Right forelimb (tissue), 1 donor: ENCODE data around the gene ATP5IF1.

Experiments
- DNase-seq: peaks from one replicate; pipeline ENCODE4 v3.0.0-alpha.2; 2018

The ATP5IF1 gene

DNA sequence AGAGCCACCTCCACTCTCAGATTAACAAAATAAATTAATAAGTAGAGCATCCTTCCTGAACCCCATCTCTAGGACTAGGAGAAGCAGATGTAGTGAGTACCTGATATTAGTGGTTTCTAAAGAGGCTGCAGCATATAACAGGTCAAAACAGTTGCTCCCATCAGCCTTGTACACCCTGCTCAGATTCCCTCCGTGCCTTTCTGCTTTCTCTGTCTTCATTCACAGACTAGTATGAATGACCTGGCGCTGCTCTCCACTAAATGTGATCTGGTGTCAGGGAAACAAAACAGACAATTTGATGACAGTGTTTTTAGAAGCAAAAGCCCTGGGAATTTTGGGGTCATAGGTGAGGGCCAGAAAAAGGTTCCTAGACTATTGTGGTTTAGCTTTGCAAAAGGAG lies 31.7 kb downstream of the ATP5IF1 start:
- no peak for DNase-seq

DNA sequence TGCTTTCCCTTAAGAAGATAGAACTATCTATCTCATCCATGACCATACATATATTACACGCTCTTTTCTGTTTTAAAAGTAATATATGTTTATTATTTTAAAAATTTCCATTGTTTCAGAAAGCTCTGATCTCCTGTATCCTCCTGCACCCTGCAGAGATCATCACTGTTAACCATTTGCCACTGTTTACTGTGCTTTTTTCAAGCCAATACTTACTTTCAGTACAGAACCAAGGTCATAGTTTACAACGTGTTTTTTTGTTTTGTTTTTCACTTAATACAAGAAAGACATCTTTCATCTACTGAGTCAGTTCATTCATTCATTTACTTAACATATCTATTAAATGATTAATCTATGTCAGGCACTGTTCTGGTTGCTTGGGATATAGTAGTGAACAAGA lies 33.6 kb downstream of the ATP5IF1 start:
- DNase-seq, result no peak

DNA sequence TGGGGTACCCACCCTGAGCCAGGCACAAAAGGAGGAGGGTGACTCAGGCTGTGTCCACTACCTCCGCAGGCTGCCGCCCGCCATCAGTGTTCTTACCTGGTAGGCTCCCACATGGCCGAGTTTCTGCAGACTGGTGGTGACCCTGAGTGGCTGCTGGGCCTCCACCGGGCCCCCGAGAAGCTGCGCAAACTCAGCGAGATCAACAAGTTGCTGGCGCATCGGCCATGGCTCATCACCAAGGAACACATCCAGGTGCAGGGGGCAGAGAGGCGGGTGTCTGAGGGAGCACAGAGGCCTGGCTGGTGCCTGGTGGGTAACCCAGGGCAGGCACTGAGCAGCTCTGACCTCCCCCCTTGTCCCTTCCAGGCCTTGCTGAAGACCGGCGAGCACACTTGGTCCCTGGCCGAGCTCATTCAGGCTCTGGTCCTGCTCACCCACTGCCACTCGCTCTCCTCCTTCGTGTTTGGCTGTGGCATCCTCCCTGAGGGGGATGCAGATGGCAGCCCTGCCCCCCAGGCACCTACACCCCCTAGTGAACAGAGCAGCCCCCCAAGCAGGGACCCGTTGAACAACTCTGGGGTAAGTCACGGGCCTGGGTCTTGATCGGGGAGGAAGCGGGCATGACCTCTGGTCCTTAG lies 36.4 kb downstream of the ATP5IF1 start:
- DNase-seq, result no peak

DNA sequence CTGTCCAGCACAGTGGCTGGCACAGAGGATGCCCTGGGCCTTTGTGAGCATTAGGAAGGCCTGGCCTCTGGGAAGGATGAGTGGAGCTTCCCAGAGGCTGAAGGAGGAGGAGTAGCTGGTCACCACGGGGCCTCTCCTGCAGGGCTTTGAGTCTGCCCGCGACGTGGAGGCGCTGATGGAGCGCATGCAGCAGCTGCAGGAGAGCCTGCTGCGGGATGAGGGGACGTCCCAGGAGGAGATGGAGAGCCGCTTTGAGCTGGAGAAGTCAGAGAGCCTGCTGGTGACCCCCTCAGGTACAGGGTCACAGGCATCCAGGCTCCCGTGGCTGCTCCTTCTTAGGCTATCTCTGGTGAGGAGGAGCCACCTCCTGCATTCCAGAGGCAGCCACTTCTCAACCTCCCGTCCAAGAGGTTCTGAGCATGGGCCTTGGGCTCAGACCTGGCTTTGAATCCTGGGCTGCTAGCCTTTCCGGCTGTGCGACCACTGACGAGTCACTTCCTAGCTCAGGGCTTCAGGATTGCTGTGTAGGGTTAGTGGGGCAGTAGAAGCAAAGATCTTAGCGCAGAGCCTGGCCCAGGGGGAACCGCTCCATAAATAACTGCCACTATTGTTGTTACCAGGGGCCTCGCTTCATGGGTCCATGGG lies 37.4 kb downstream of the ATP5IF1 start:
- DNase-seq, result no peak

DNA sequence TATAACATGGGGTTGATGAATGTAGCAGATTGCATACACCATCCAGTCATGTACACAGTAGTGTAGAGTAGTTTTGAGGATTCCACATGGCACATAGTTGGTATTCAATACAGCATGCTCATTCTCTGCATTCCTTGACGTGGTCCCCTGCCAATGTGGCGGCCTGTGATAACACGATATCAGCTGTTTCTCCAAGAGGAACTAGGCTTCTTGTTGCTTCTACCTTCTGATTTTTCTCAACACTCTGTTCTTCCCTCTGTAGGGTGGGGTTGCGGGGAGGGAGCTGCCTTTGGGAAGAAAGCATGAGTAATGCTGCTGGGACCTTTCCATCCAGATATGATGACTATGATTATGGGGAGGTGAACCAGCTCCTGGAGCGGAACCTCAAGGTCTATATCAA lies 42.8 kb downstream of the ATP5IF1 start:
- no peak for DNase-seq

DNA sequence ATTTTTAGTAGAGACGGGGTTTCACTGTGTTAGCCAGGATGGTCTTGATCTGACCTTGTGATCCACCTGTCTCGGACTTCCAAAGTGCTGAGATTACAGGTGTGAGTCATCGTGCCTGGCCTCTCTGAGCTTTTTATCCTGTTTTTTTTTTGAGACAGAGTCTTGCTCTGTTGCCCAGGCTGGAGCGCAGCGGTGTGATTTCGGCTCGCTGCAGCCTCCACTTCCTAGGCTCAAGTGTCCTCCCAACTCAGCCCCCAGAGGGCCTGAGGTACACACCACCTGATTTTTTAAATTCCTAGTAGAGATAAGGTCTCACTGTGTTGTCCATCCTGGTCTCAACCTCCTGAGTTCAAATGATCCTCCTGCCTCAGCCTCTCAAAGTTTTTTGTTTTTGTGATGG lies 43.8 kb downstream of the ATP5IF1 start:
- DNase-seq, result no peak

DNA sequence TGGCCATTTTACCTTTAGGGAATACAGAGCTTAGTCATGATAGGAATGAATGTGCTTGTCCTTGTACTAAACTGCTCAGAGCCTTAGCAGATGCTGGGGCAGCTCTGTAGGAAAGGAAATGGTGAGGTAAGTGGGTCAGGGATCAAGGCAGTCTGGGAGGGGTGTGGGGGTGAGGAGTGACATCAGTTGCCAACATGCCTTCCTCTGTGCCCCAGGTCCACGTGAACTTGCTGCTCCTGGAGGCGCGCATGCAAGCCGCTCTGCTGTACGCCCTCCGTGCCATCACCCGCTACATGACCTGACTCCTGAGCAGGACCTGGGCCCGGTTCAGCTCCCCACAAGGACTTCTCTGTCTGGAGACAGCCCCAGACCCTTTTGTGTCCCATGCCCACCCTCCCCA lies 44.6 kb downstream of the ATP5IF1 start:
- DNase-seq, result no peak

DNA sequence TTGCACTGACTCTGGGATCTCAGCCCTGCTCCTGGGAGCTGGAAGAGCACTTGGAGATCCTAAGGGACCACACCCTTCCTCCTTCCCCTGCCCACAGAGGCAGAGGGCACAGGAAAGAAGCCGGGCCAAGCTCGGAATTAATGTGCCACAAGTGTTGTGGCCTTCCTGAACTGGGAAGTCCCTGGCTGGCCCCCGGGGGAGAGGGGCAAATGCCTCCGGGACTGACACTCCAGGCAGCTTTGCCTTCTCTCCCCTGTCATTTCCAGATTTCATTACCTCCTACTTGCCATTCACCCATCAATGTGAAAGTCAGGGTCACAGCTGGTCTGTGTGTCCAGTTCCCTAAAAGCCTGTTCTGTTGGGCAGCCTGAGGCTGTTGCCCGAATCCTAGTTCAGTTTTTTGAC lies 45.1 kb downstream of the ATP5IF1 start:
- DNase-seq, result no peak

DNA sequence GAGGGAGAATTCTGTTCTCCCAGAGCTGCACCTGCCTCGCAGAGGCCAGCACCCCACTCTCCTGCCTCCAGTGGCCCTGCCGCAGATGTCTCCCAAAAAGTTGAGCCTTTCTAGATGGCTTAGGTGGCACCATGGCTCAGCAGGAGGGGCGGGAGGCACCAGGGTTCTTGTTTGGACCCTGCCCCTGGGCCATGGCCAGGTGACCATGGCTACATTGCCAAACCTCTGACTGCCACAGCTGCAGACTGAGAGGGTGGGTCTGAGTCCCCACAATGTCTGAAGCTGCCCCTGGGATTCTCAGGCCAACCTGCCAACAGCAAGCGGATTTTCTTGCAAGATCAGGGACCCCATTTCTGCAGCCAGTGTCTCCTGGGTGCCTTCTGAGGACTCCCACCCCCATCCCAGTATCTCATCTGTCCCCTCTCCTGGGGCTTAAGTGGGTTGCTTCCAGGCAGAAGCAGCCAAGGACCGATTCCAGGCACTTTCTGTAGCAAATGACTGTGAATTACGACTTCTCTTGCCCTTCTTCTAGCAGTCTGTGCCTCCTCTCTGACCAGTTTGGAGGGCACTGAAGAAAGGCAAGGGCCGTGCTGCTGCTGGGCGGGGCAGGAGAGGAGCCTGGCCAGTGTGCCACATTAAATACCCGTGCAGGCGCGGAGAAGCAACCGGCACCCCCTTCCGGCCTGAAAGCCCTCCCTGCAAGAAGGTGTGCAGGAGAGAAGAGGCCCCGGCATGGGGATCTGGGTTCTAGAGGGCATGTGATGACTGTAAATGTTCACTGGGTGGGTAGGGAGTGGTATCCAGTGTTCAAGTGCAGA lies 45.9 kb downstream of the ATP5IF1 start:
- no peak for DNase-seq

DNA sequence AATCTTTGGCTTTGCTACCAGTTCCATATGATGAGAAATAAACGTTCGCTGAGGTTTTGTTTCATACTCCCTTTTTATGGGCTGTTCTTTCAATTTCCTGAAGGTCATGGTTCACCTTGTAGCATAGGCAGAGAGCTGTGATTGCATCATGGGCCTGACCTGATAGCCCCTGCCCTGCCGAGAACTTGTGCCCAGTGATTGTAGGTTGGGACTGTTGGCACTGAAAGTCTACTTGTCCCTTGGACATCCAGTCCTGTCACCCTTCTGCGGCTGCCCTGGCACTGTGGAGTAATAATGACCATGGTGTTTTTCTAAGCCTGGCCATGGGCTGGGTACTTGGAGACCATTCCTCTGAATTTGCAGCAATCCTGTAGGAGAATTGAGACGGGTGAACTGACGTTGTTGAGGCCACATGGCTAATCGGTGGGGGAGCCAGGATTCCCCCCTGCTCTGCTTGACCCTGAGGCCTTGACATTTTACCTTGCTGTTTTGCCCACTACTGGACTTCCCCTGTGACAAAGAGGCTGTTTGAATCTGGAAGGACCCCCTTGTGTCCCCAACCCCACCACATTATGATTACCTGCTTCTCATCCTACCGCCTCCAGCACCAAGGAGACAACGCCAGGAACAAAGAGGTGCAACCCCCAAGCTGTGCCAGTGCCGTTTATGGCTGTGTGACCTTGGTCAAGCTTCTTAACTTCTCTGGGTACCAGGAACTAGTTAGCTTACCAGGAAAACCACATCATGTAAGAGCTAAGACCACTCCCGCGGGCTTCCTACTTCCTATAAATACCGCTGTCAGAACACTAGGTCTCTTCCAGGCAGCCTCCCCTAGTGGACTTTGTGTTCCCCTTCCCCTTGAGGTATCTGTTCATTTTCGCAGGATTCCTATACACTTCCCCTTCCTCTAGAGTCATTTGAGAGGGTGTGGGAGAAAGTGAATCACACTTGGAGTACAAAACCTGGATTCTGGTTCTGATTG lies 46.8 kb downstream of the ATP5IF1 start:
- DNase-seq, result no peak

DNA sequence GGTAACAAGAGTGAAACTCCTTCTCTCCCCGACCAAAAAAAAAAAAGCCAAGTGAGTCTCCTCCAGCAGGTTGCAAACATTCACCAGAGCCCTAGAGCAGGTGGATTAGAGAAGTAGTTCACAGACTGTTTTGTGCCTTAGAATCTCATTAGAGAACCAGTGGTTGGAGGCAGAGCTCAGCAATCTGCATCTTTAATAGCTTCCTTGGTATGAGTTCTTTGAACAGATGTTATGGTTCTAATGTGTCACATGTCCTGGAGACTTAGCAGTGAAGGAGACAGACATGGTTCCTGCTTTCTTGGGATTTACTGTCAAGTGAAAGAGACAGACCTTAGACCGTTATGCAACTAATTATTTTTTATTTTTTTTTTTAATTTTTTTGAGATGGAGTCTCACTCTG lies 50.2 kb downstream of the ATP5IF1 start:
- no peak for DNase-seq
